ENCODE results near the gene NT5DC4. TPM values are rescaled to one million over a fixed set of nuclear protein-coding genes. Genes with fewer than 3 reads are reported as not detected.
A peak's percentile ranks its signal among the peaks of the same experiment; 100 is the strongest.

The NT5DC4 gene
- total RNA-seq, 2 experiments from 2014 or later: not detected

DNA sequence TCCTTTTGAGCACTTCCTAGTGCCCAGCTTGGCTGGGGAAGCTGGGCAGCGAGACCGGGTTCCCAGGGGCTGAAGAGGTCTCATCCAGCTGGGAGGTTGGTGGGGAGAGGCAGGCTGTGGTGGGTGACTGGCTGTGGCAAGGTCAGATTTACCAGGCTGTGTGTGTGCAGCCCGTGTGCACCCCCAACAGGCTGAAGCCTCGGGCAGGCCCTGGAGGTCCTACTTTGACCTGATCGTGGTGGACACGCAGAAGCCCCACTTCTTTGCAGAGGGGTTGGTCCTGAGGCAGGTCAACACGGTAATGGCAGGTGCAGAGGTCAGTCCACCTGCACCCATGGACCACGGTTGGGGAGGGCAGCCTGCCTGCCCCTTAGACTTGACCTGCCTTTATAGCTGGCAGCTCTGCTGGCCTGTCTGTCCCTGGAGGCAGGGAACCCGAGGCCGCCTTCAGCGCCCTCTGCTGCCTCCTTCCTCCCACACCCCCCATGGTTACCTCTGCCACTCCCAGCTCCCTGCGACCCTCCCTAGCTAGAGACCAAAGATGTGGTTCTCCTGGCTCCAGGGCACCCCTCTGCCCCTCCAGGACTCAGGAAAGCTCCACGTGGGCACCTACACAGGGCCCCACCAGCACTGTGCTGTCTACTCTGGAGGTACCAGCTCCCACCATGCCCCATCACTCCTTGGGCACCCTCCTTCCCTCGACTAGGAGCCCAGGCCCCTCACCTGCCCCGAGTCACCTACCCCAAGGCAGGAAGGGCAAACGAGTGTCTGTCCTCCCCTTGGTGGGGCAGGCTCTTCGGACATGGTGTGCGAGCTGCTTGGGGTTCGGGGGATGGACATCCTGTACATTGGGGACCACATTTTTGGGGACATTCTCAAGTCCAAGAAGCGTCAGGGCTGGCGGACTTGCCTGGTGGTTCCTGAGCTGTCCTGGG lies 4.0 kb downstream of the NT5DC4 start:
- intact Hi-C loops (cut with micrococcal nuclease; ENCODE audit: unreplicated experiment): loop anchor here (5.0 kb wide), 2 partner anchors 33 to 243 kb away; partner anchors contain the start of gene TTL
- no peak for DNase-seq (ENCODE audit: low spot score)
- H4K20me1 ChIP-seq (ENCODE audit: insufficient read depth, low read length): no peaks in the 10 kb centered on the region
- H3K79me2 ChIP-seq (ENCODE audit: insufficient read depth, low read depth, low read length): no peaks in the 10 kb centered on the region
- H3K27ac ChIP-seq (ENCODE audit: low read depth, low read length, poor library complexity, severe bottlenecking): no peak overlapping the region
- no peaks in the 10 kb centered on the region for H3K36me3 ChIP-seq (ENCODE audit: insufficient read depth, low read length)
- no peak overlapping the region for H3K4me2 ChIP-seq (ENCODE audit: low read length)
- no peaks in the 10 kb centered on the region for H3K9me3 ChIP-seq (ENCODE audit: low read length)
- no TSS peak for BruUV-seq (replicated peaks)
- TF ChIP-seq, protein P1, sequence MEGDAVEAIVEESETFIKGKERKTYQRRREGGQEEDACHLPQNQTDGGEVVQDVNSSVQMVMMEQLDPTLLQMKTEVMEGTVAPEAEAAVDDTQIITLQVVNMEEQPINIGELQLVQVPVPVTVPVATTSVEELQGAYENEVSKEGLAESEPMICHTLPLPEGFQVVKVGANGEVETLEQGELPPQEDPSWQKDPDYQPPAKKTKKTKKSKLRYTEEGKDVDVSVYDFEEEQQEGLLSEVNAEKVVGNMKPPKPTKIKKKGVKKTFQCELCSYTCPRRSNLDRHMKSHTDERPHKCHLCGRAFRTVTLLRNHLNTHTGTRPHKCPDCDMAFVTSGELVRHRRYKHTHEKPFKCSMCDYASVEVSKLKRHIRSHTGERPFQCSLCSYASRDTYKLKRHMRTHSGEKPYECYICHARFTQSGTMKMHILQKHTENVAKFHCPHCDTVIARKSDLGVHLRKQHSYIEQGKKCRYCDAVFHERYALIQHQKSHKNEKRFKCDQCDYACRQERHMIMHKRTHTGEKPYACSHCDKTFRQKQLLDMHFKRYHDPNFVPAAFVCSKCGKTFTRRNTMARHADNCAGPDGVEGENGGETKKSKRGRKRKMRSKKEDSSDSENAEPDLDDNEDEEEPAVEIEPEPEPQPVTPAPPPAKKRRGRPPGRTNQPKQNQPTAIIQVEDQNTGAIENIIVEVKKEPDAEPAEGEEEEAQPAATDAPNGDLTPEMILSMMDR (conservative IDR thresholded peaks at IDR 0.05; ENCODE audit: low read length): peak; percentile 51
- TF ChIP-seq EZH2phosphoT487 (IDR thresholded peaks at IDR 0.05; ENCODE audit: borderline replicate concordance, low read depth, low read length): no peak
- H3K9me2 ChIP-seq (ENCODE audit: insufficient read depth, low read length): no peaks in the 10 kb centered on the region
- H3K4me1 ChIP-seq (ENCODE audit: insufficient read depth, low read length, poor library complexity, severe bottlenecking): peaks cover 5% of the 10 kb centered on the region
- no peak overlapping the region for H3K4me3 ChIP-seq (ENCODE audit: low read depth, low read length, poor library complexity, severe bottlenecking)
- H2AFZ ChIP-seq (ENCODE audit: low read length): no peak overlapping the region
- POLR2A ChIA-PET: interaction anchor here (0.8 to 1.2 kb wide), 2 partner anchors 16 to 40 kb away, joined by 4 read pairs; no protein-coding TSS in a partner anchor
- CTCF ChIA-PET (ENCODE audit: unreplicated experiment): interaction anchor here (1.0 to 1.6 kb wide), 4 partner anchors 34 to 157 kb away, joined by 3 to 6 read pairs (median 4); no protein-coding TSS in a partner anchor

DNA sequence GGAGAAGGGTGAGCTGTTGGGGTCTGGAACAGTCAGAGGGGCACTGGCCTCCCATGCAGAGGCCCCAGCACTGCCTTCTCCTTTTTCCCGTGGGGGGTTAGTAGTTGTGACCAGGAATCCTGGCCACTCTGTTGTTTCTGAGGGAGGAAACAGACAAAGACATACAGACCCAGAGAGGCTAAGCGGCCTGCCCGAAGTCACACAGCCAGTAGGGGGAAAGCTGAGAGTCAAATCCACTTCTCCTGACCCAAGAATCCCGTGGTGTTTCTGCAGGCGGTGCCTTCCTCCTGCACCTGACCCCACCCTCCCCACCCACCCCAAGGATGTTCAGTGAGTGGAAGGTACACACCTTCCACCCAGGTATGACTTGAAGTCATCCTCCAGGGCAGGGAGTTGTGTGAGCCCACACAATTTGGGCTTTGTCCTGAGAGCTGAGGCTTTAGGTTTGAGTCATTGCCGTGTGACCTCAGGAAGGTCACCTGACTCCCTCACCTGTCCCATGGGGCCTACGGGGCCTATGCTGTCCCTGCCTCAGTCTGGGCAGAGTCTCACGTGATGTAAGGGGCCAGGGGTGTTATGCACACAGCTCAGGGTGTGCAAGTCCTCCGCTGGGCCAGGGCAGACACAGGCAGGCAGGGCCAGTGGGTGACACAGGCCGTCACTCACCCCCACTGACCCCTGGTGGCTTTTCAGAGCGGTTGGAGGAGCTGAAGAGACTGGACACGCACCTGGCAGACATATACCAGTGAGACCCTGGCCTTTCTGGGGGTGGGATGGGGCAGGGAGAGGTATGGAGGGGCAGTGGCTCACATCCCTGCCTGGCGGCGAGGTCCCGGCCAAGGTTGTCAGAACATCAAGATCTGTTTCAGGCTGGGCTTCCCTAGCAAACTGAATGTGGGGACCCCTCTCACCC lies 5.0 kb downstream of the NT5DC4 start:
- H3K9me3 ChIP-seq (ENCODE audit: low read length): no peaks in the 10 kb centered on the region
- H4K20me1 ChIP-seq (ENCODE audit: insufficient read depth, low read length): no peaks in the 10 kb centered on the region
- H3K4me1 ChIP-seq (ENCODE audit: insufficient read depth, low read length, poor library complexity, severe bottlenecking): peaks cover 5% of the 10 kb centered on the region
- ChIA-PET CTCF (ENCODE audit: unreplicated experiment) (interaction anchor here (0.6 to 1.6 kb wide), 8 partner anchors 35 to 292 kb away, joined by 3 to 6 read pairs (median 3); no protein-coding TSS in a partner anchor), POLR2A (interaction anchor here (0.6 to 1.1 kb wide), 2 partner anchors 20 to 149 kb away, joined by 3 read pairs; no protein-coding TSS in a partner anchor)
- no TSS peak for BruUV-seq (replicated peaks)
- no peak overlapping the region for H3K27ac ChIP-seq (ENCODE audit: low read depth, low read length, poor library complexity, severe bottlenecking)
- TF ChIP-seq EZH2phosphoT487 (IDR thresholded peaks at IDR 0.05; ENCODE audit: borderline replicate concordance, low read depth, low read length): no peak
- TF ChIP-seq, protein P1 (conservative IDR thresholded peaks at IDR 0.05; ENCODE audit: low read length): no peak
- intact Hi-C loops (cut with micrococcal nuclease; ENCODE audit: unreplicated experiment): loop anchor here (1.0 to 5.0 kb wide), 4 partner anchors 34 to 244 kb away; partner anchors contain the start of gene TTL
- H3K4me3 ChIP-seq (ENCODE audit: low read depth, low read length, poor library complexity, severe bottlenecking): no peak overlapping the region
- peak overlapping the region; percentile 66; the same call in 1 of the 2 replicates for H2AFZ ChIP-seq (ENCODE audit: low read length)
- no peaks in the 10 kb centered on the region for H3K36me3 ChIP-seq (ENCODE audit: insufficient read depth, low read length)
- H3K9me2 ChIP-seq (ENCODE audit: insufficient read depth, low read length): no peaks in the 10 kb centered on the region
- H3K79me2 ChIP-seq (ENCODE audit: insufficient read depth, low read depth, low read length): no peaks in the 10 kb centered on the region
- DNase-seq (ENCODE audit: low spot score): no peak
- H3K4me2 ChIP-seq (ENCODE audit: low read length): no peak overlapping the region

Data from OCI-LY7 (cell line).